ENCODE measurements around the gene TSHZ3. TPM values are rescaled to one million over a fixed set of nuclear protein-coding genes. Genes with fewer than 3 reads are reported as not detected.

Gene TSHZ3
- total RNA-seq, 4 donors from 2014 or later: 1.6 to 4.0 (median 3.5) TPM

- DNase-seq (ENCODE audit: low spot score in 2 of 2): no peak
- 45 to 60% methylated on average over 7 of the region's 7 CpGs for WGBS, 2 donors
These were observed 95.1 kb downstream of the TSHZ3 start for GRCh38 chr19:31254180-31254551.

GRCh38 chr19:31253526-31254179 lies 95.6 kb downstream of the TSHZ3 start:
- TF ChIP-seq POLR2A (IDR thresholded peaks at IDR 0.05): no peak
- intact Hi-C loops (cut with DNase I; ENCODE audit: low total_unique reads): no loop called here
- DNase-seq (ENCODE audit: low spot score in 2 of 2): no peak
- H3K4me3 ChIP-seq (ENCODE audit: low read depth, poor library complexity, severe bottlenecking): no peak overlapping the region
- WGBS, 2 donors: 52 to 55% methylated on average over 6 of the region's 6 CpGs

More at GRCh38 chr19:31254180-31254551, 95.1 kb downstream of the TSHZ3 start:
- TF ChIP-seq POLR2A (IDR thresholded peaks at IDR 0.05) (no peak), CTCF (IDR thresholded peaks at IDR 0.05) (no peak)
- intact Hi-C loops (cut with DNase I; ENCODE audit: low total_unique reads): no loop called here
- H3K4me3 ChIP-seq (ENCODE audit: low read depth, poor library complexity, severe bottlenecking): no peak overlapping the region

GRCh38 chr19:31252441-31252840 lies 96.8 kb downstream of the TSHZ3 start:
- intact Hi-C loops (cut with DNase I; ENCODE audit: low total_unique reads): no loop called here
- TF ChIP-seq CTCF (IDR thresholded peaks at IDR 0.05) (no peak), POLR2A (IDR thresholded peaks at IDR 0.05) (no peak)
- WGBS, 2 donors: 86 to 93% methylated on average over 2 of the region's 2 CpGs
- no peak overlapping the region for H3K4me3 ChIP-seq (ENCODE audit: low read depth, poor library complexity, severe bottlenecking)
- DNase-seq (ENCODE audit: low spot score in 2 of 2): no peak

- DNase-seq (ENCODE audit: low spot score in 2 of 2): no peak
- TF ChIP-seq CTCF (IDR thresholded peaks at IDR 0.05): no peak
- no peak for TF ChIP-seq POLR2A (IDR thresholded peaks at IDR 0.05)
- H3K4me3 ChIP-seq (ENCODE audit: low read depth, poor library complexity, severe bottlenecking): no peak overlapping the region
- WGBS, 2 donors: 85 to 86% methylated on average over 9 of the region's 9 CpGs
- intact Hi-C loops (cut with DNase I; ENCODE audit: low total_unique reads): no loop called here
These were observed 100.0 kb downstream of the TSHZ3 start for GRCh38 chr19:31249217-31249616.

- TF ChIP-seq POLR2A (IDR thresholded peaks at IDR 0.05): no peak
- no peak for TF ChIP-seq CTCF (IDR thresholded peaks at IDR 0.05)
- DNase-seq (ENCODE audit: low spot score in 2 of 2): no peak
- H3K4me3 ChIP-seq (ENCODE audit: low read depth, poor library complexity, severe bottlenecking): no peak overlapping the region
- 77 to 83% methylated on average over 4 of the region's 4 CpGs for WGBS, 2 donors
- intact Hi-C loops (cut with DNase I; ENCODE audit: low total_unique reads): no loop called here
These were observed 113.4 kb downstream of the TSHZ3 start for GRCh38 chr19:31235806-31236205.

GRCh38 chr19:31233295-31233800 lies 115.9 kb downstream of the TSHZ3 start:
- no peak for DNase-seq (ENCODE audit: low spot score in 2 of 2)
- intact Hi-C loops (cut with DNase I; ENCODE audit: low total_unique reads): no loop called here
- TF ChIP-seq CTCF (IDR thresholded peaks at IDR 0.05): no peak
- TF ChIP-seq POLR2A (IDR thresholded peaks at IDR 0.05): no peak
- 76 to 79% methylated on average over 4 of the region's 4 CpGs for WGBS, 2 donors
- H3K4me3 ChIP-seq (ENCODE audit: low read depth, poor library complexity, severe bottlenecking): no peak overlapping the region

Data from lower leg skin (tissue), 4 donors.